Muscle of leg (tissue), 16 donors: ENCODE results near the gene ZFX. TPM values are rescaled to one million over a fixed set of nuclear protein-coding genes. Genes with fewer than 3 reads are reported as not detected.

Source experiments
- DNase-seq: peaks from one replicate; pipeline ENCODE4 v3.0.0; 2013
- H3K27ac ChIP-seq: one replicate; pipeline ENCODE4 v1.5.1; 2013; ENCODE audit warnings: mild to moderate bottlenecking, low read length, control low read depth
- H3K27me3 ChIP-seq: one replicate; pipeline ENCODE4 v1.6.1; 2013; ENCODE audit warnings: low read length; ENCODE audit not compliant: control insufficient read depth, insufficient read depth
- H3K36me3 ChIP-seq: one replicate; pipeline ENCODE4 v1.6.1; 2013; ENCODE audit warnings: low read length; ENCODE audit not compliant: control insufficient read depth, insufficient read depth
- H3K4me1 ChIP-seq: one replicate; pipeline ENCODE4 v1.6.1; 2013; ENCODE audit warnings: low read length; ENCODE audit not compliant: control insufficient read depth, insufficient read depth
- H3K4me3 ChIP-seq: one replicate; pipeline ENCODE4 v1.5.1; 2013; ENCODE audit warnings: low read length, control low read depth
- H3K9me3 ChIP-seq: replicated peaks from 2 replicates; pipeline ENCODE4 v1.6.1; 2013; ENCODE audit warnings: low read depth, low read length; ENCODE audit not compliant: control insufficient read depth
- WGBS: methylation state at CpG from one replicate; pipeline ENCODE4 v1.1.5; 2013; ENCODE audit warnings: missing lambda C conversion rate; ENCODE audit not compliant: insufficient coverage; 5-methylcytosine and 5-hydroxymethylcytosine counted together
- long read RNA-seq, 11 donors: transcript quantifications; one replicate each; lab custom pipeline, GENCODE V29; 2026
- polyA plus RNA-seq, 8 donors: library from polyadenylated mRNA; unstranded; fragments of 120-200 nt; gene quantifications; one replicate each; pipeline versions ENCODE4 v1.2.1 to v1.2.3, GENCODE V29; 2013; ENCODE audit warnings: inconsistent platforms in 1 of 8, low replicate concordance in 1 of 8; ENCODE audit not compliant: insufficient read length in 8 of 8, insufficient read depth in 1 of 8
- total RNA-seq: library from RNA; stranded (reverse); fragments of 120-200 nt; gene quantifications from one replicate; pipeline ENCODE4 v1.2.4, GENCODE V29; 2013

Gene ZFX
- total RNA-seq (47.7 TPM), polyA plus RNA-seq (10 to 100 TPM; 13.8 to 22.2 (median 16.1) TPM)
- long read RNA-seq, donor 1, result 0 reads
- long read RNA-seq, donor 2, result 0 reads
- long read RNA-seq, donor 3, partial matches to known transcripts, result 0 of 1 reads
- long read RNA-seq, donor 3, other reads (novel, unspliced or antisense), result 0 of 1 reads
- long read RNA-seq, donor 4, result 0 reads
- long read RNA-seq, donor 5, full-length matches to known transcripts, result 1 of 1 reads
- long read RNA-seq, donor 5, partial matches to known transcripts, result 0 of 1 reads
- long read RNA-seq, donor 5, other reads (novel, unspliced or antisense), result 0 of 1 reads
- long read RNA-seq, donor 6, result 0 reads
- long read RNA-seq, donor 7, partial matches to known transcripts, result 0 of 1 reads
- long read RNA-seq, donor 7, other reads (novel, unspliced or antisense), result 0 of 1 reads
- long read RNA-seq, donor 8, partial matches to known transcripts, result 0 of 3 reads
- long read RNA-seq, donor 8, other reads (novel, unspliced or antisense), result 0 of 3 reads
- long read RNA-seq, donor 9, result 0 reads
- long read RNA-seq, donor 10, full-length matches to known transcripts, result 2 of 2 reads
- long read RNA-seq, donor 10, partial matches to known transcripts, result 0 of 2 reads
- long read RNA-seq, donor 10, other reads (novel, unspliced or antisense), result 0 of 2 reads
- long read RNA-seq, donor 11, partial matches to known transcripts, result 0 of 1 reads
- long read RNA-seq, donor 11, other reads (novel, unspliced or antisense), result 0 of 1 reads

DNA sequence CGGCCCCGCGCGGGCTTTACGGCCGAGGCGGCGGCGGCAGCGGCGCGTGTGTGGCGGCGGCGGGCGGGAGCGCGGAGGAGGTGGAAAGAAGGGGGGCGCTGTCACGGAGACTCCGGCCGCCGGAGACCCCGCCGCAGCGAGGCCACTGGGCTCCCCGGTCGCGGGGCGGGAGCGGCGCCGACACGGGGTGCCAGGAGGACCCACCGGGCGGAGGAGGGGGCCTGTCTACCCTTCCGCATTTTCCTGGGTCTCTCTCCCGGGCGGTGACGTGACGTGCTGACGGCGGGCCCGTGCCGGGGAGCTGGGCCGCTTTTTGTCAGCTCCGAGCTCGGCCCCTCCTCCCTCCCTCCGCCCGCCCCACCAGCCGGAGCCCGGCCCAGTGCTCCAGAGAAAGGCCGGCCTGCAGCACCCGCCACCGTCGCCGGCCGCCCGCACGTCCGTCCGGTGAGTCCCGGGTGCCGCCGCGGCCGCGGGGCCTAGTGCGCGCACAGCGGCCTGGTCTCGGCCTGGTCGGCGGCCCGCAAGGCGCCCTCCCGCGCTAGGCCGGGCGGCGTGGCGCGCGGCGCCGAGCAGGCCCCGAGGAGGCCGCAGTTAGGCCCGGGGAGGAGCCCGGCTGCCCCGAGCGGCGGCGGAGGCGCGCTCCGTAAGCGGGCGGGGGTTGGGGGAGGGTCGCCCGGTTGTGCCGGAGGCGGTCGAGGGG lies at the start of gene ZFX:
Gene ZFX, plus strand, starts transcription at position 379 of the 700 bp plus-strand sequence. CDS start 23,014 bp downstream, outside the sequence.
- peak within 1 kb of the TSS; percentile 98 for H3K27ac ChIP-seq

GRCh38 chrX:24100713-24101112 lies 48.8 kb upstream of the ZFX start:
- Histone ChIP-seq H3K36me3 (no peaks in the 10 kb centered on the region), H3K4me3 (no peak overlapping the region), H3K27ac (no peak overlapping the region), H3K27me3 (peaks cover 19% of the 10 kb centered on the region), H3K9me3 (no peaks in the 10 kb centered on the region), H3K4me1 (no peaks in the 10 kb centered on the region)
- no CpG with 5 or more reads among the region's 2 CpGs for WGBS
- DNase-seq, result no peak

More for the DNA sequence above, at the start of gene ZFX:
- peak within 1 kb of the TSS; percentile 87 for H3K4me3 ChIP-seq
- peak; percentile 84 for DNase-seq
- H3K27me3 ChIP-seq, result peaks cover under 1% of the 10 kb centered on the region
- under 1% methylated on average over 96 of the region's 104 CpGs for WGBS
- peaks cover 16% of the 10 kb centered on the region for H3K4me1 ChIP-seq
- no peaks in the 10 kb centered on the region for H3K9me3 ChIP-seq
- peaks cover 3% of the 10 kb centered on the region for H3K36me3 ChIP-seq

- WGBS, result 80% methylated on average over 1 of the region's 2 CpGs
- peak; percentile 16 for DNase-seq
Measured at GRCh38 chrX:24110069-24110468, 39.5 kb upstream of the ZFX start.

DNA sequence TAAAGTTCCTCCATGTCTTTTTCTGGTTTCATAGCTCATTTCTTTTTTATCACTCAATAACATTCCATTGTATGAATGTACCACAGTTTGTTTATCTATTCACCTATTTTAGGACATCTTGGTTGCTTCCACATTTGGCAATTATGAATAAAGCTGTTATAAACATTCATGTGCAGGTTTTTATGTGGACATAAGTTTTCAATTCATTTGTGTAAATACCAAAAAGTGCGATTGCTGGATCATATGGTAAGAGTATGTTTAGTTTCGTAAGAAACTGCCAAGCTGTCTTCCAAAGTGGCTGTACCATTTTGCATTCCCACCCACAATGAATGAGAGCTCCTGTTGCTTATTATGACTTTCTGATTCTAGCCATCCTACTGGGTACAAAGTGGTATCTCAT lies 36.3 kb upstream of the ZFX start:
- no peaks in the 10 kb centered on the region for H3K36me3 ChIP-seq
- H3K4me1 ChIP-seq, result peaks cover 3% of the 10 kb centered on the region
- WGBS, result no CpG with 5 or more reads among the region's 2 CpGs
- H3K9me3 ChIP-seq, result no peaks in the 10 kb centered on the region
- no peak overlapping the region for H3K27ac ChIP-seq
- H3K27me3 ChIP-seq, result peaks cover 29% of the 10 kb centered on the region
- DNase-seq, result no peak
- H3K4me3 ChIP-seq, result no peak overlapping the region

More at GRCh38 chrX:24110069-24110468, 39.5 kb upstream of the ZFX start:
- no peak overlapping the region for H3K27ac ChIP-seq
- no peak overlapping the region for H3K4me3 ChIP-seq
- H3K27me3 ChIP-seq, result peaks cover 23% of the 10 kb centered on the region
- no peaks in the 10 kb centered on the region for H3K4me1 ChIP-seq
- H3K36me3 ChIP-seq, result no peaks in the 10 kb centered on the region
- no peaks in the 10 kb centered on the region for H3K9me3 ChIP-seq

DNA sequence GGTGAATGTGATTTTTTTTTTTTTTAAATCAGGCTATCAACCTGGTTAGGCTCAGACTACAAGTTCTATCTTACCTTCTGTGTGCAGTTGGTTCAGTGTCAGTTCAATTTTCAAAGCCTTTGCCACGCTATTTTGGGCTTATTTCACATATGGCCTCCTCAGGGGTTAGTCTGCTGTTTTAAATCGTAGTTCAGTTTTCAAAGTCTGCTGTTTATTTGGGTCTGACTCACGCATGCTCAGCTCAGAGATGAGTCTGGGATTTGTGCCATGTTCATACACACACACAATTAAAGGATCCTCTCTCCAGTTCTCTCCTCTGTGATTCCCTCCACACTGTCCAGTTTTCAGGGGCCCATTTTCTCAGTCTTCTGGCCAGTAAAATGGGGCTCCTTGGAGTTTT lies 32.3 kb upstream of the ZFX start:
- peak; percentile 93 for DNase-seq
- no peaks in the 10 kb centered on the region for H3K36me3 ChIP-seq
- peaks cover 32% of the 10 kb centered on the region for H3K27me3 ChIP-seq
- WGBS, result 6% methylated on average over 3 of the region's 3 CpGs
- H3K4me1 ChIP-seq, result peaks cover 3% of the 10 kb centered on the region
- H3K9me3 ChIP-seq, result no peaks in the 10 kb centered on the region
- no peak overlapping the region for H3K4me3 ChIP-seq
- peak overlapping the region; percentile 74 for H3K27ac ChIP-seq

GRCh38 chrX:24124244-24124799 lies 25.2 kb upstream of the ZFX start:
- DNase-seq, result no peak
- H3K4me3 ChIP-seq, result no peak overlapping the region
- H3K27me3 ChIP-seq, result peaks cover 24% of the 10 kb centered on the region
- H3K9me3 ChIP-seq, result no peaks in the 10 kb centered on the region
- no peaks in the 10 kb centered on the region for H3K36me3 ChIP-seq
- 59% methylated on average over 2 of the region's 4 CpGs for WGBS
- H3K27ac ChIP-seq, result no peak overlapping the region
- peaks cover 3% of the 10 kb centered on the region for H3K4me1 ChIP-seq

DNA sequence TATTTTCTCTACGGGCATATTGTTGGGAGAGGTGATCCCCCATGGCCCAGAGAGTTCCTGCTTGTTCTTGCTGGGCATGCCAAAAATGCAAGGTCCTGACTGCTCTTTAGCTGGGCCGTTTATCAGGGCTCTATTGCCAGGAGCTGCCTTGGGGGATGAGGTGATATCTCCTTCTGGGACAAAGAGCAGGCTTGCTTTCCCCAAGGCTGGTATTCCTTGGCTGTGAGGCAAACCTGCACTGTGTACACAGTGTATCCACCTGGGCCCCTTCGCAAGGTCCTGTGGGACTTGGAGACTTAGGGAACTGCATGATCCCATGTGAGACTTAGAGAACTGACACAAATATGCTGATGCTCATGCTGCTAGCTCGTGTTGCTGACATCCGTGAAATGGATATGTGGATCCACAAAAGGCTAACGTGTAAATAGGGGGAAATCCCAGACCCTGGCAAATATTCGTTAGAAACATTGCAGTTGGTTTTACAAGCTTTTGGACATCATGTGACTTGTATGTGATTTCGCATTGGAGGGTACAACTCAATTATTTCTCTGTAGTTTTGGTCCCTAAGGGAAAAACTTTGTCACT lies 24.4 kb upstream of the ZFX start:
- Histone ChIP-seq H3K4me3 (no peak overlapping the region), H3K9me3 (no peaks in the 10 kb centered on the region), H3K27ac (no peak overlapping the region), H3K27me3 (peaks cover 22% of the 10 kb centered on the region), H3K36me3 (no peaks in the 10 kb centered on the region), H3K4me1 (peaks cover 3% of the 10 kb centered on the region)
- no peak for DNase-seq
- WGBS, result 47% methylated on average over 8 of the region's 8 CpGs

DNA sequence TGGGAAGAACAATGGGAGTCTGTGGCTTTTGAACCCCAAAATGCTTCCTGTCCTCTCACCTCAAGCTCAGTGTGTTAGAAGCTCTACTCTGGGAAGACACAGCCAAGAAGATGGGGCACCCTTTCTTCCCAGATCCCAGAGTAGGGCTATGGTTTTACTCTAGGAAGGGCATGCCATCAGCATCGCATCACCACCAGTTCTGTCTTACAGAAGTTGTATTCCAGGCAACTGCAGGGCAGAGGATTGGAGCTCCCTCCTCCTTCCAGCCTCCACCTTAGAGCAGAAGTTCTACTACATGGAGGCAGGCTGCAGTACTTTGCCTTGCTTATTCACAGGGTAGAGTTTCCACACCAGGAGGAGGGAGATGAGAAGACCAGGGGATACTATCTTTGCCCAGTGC lies 18.1 kb upstream of the ZFX start:
- WGBS, result 100% methylated on average over 1 of the region's 1 CpG
- H3K9me3 ChIP-seq, result no peaks in the 10 kb centered on the region
- H3K4me1 ChIP-seq, result no peaks in the 10 kb centered on the region
- H3K27me3 ChIP-seq, result peaks cover 24% of the 10 kb centered on the region
- no peak for DNase-seq
- H3K36me3 ChIP-seq, result no peaks in the 10 kb centered on the region
- no peak overlapping the region for H3K27ac ChIP-seq
- no peak overlapping the region for H3K4me3 ChIP-seq

DNA sequence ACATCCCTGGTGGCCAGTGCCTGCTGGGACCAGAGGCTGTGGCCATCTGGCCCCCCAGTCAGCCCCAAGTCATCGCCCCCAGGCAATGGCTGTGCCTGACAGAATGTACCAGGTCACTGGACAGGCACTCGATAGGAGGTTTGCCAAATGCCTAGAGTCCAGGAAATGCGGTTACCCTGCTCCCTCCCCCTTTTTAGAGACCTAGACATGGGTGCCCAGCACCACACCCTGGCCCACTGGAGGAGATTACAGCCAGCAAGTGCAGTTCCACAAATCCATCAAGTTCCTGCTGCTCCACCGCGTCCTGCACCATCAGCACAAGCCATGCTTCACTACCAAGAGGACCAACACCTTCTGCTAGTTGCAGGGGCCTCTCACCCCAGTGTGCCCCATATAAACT lies 16.2 kb upstream of the ZFX start:
- no peak overlapping the region for H3K4me3 ChIP-seq
- DNase-seq, result no peak
- H3K9me3 ChIP-seq, result no peaks in the 10 kb centered on the region
- H3K27ac ChIP-seq, result no peak overlapping the region
- peaks cover 29% of the 10 kb centered on the region for H3K27me3 ChIP-seq
- no peaks in the 10 kb centered on the region for H3K4me1 ChIP-seq
- WGBS, result 63% methylated on average over 1 of the region's 5 CpGs
- H3K36me3 ChIP-seq, result no peaks in the 10 kb centered on the region
